Muscle layer of colon (tissue), 2 donors: Measurements from ENCODE around the gene CCDC88A.
"Not testable (repeated sequence)": the region's sequence is repeated elsewhere in the genome, so short reads cannot be mapped to it uniquely, and the experiment has no call there.

Experiments
- H3K27ac ChIP-seq: one replicate; pipeline ENCODE4 v1.7.0; 2013; ENCODE audit warnings: low read depth, mild to moderate bottlenecking, low read length, moderate library complexity
- H3K27me3 ChIP-seq, 2 donors: one replicate each; pipeline ENCODE4 v1.7.0; 2013; ENCODE audit warnings: low read length in 2 of 2, mild to moderate bottlenecking in 2 of 2; ENCODE audit not compliant: insufficient read depth in 2 of 2, control insufficient read depth in 1 of 2
- H3K36me3 ChIP-seq: one replicate; pipeline ENCODE4 v1.7.0; 2013; ENCODE audit warnings: mild to moderate bottlenecking, low read length; ENCODE audit not compliant: insufficient read depth
- H3K4me1 ChIP-seq: one replicate; pipeline ENCODE4 v1.7.0; 2013; ENCODE audit warnings: mild to moderate bottlenecking, low read length; ENCODE audit not compliant: insufficient read depth
- H3K4me3 ChIP-seq, 2 donors: one replicate each; pipeline ENCODE4 v1.7.0; 2013; ENCODE audit warnings: low read length in 2 of 2, low read depth in 1 of 2, mild to moderate bottlenecking in 1 of 2, moderate library complexity in 1 of 2
- H3K9ac ChIP-seq: one replicate; pipeline ENCODE4 v1.7.0; 2013; ENCODE audit warnings: low read length
- H3K9me3 ChIP-seq: one replicate; pipeline ENCODE4 v1.7.0; 2013; ENCODE audit warnings: mild to moderate bottlenecking, low read length
- donor health status: abdominal sarcoma.
- donor health status: Adenocarcinoma of cecum.

Gene CCDC88A

DNA sequence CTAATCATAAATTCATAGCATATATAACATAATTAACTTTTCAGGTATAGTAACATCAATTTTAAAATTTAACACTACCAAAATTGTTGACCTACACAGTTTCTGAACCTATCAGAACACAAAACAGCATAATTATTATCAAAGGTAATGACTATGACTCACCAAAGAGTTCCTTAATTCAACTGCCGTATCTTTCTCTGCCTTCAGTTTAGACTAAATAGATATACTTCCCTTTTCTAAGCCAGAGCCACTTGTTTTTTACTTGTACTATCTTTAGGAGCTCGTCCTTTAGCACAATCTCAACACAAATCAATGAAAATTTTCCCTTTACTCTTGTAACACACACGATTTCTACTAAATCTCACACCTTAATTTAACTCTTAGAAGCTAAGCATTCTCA, 54.4 kb downstream of the CCDC88A start:
- Histone ChIP-seq H3K9ac (no peak overlapping the region), H3K4me3 (no peak overlapping the region), H3K36me3 (no peaks in the 10 kb centered on the region), H3K27me3 (no peaks in the 10 kb centered on the region), H3K9me3 (no peaks in the 10 kb centered on the region), H3K27ac (no peak overlapping the region), H3K4me1 (no peaks in the 10 kb centered on the region)

DNA sequence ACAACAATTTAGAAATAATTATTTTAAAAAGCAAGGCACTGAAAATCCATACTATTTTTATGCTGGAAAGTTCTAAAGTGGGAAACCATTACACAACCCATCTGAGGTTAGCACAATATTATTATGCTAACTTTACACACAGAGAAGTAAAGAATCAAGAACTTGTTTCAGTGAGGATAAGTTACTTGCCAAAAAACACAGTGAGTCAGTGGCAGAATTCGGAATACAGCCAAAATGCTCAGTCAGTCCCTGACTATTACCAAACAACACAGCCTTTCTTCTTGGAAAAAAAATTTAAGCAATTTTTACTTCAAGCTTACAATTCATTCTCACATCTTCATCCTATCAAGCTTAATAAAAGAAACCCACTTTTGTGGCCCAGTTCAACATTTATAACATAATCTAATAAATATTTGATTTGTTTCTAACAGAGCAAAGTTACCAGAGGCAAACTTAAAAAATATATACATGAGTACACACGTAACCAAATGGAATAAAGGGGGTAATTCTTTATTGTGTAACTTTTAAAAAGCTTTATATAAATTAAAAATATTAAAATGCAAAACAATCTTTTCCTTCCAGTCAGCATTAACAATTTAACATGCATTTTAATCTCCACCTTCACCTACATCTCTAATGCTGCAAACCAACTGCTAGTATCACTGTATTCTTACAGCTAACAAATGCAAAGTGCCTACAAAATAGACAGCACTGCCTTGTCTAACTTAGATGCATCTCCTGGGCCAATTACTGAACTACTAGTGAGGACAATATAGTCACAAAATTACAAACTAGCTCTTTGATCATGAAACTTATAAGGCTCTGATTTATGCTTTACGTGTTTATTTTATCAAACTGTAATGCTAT, 55.2 kb downstream of the CCDC88A start:
- H3K4me1 ChIP-seq, result no peaks in the 10 kb centered on the region
- no peaks in the 10 kb centered on the region for H3K9me3 ChIP-seq
- H3K9ac ChIP-seq, result no peak overlapping the region
- H3K4me3 ChIP-seq, result no peak overlapping the region
- H3K36me3 ChIP-seq, result no peaks in the 10 kb centered on the region
- H3K27ac ChIP-seq, result no peak overlapping the region
- H3K27me3 ChIP-seq, result no peaks in the 10 kb centered on the region

- Histone ChIP-seq H3K27me3 (no peaks in the 10 kb centered on the region), H3K4me3 (no peak overlapping the region), H3K9ac (no peak overlapping the region), H3K27ac (no peak overlapping the region), H3K36me3 (no peaks in the 10 kb centered on the region), H3K4me1 (no peaks in the 10 kb centered on the region), H3K9me3 (no peaks in the 10 kb centered on the region)
Observed at GRCh38 chr2:55363636-55364035, 56.0 kb downstream of the CCDC88A start.

- Histone ChIP-seq H3K27me3 (no peaks in the 10 kb centered on the region), H3K9me3 (no peaks in the 10 kb centered on the region), H3K4me3 (no peak overlapping the region), H3K36me3 (no peaks in the 10 kb centered on the region), H3K9ac (no peak overlapping the region), H3K4me1 (no peaks in the 10 kb centered on the region), H3K27ac (no peak overlapping the region)
Observed at GRCh38 chr2:55361465-55362189, 58.0 kb downstream of the CCDC88A start.

GRCh38 chr2:55358451-55358850, 61.2 kb downstream of the CCDC88A start:
- Histone ChIP-seq H3K27ac (no peak overlapping the region), H3K4me3 (no peak overlapping the region), H3K9ac (no peak overlapping the region), H3K27me3 (no peaks in the 10 kb centered on the region), H3K9me3 (no peaks in the 10 kb centered on the region), H3K36me3 (no peaks in the 10 kb centered on the region), H3K4me1 (no peaks in the 10 kb centered on the region)

GRCh38 chr2:55357927-55358326, 61.7 kb downstream of the CCDC88A start:
- no peaks in the 10 kb centered on the region for H3K27me3 ChIP-seq
- H3K4me3 ChIP-seq, result no peak overlapping the region
- H3K4me1 ChIP-seq, result no peaks in the 10 kb centered on the region
- no peak overlapping the region for H3K27ac ChIP-seq
- H3K36me3 ChIP-seq, result no peaks in the 10 kb centered on the region
- H3K9me3 ChIP-seq, result no peaks in the 10 kb centered on the region
- no peak overlapping the region for H3K9ac ChIP-seq

DNA sequence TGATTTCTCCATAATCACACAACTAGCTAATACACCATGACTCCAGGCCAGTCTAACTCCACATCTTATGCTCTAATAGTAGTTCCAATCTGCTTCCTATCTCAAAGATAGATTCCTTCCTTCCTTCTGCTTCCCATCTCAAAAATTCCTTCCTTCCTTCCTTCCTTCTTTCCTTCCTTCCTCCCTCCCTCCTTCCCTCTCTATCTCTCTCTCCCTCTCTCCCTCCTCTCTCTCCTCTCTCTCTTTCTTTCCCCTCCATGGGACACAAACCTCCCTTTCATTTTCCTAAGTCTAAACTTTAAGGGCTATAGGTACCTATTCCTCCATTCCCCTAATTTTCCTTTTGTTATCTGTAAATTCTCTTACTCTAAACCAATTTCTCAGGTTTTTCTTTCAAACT, 62.5 kb downstream of the CCDC88A start:
- Histone ChIP-seq H3K27ac (no peak overlapping the region), H3K4me1 (no peaks in the 10 kb centered on the region), H3K9me3 (no peaks in the 10 kb centered on the region), H3K27me3 (no peaks in the 10 kb centered on the region), H3K36me3 (no peaks in the 10 kb centered on the region), H3K9ac (no peak overlapping the region), H3K4me3 (no peak overlapping the region)

GRCh38 chr2:55356136-55356535, 63.5 kb downstream of the CCDC88A start:
- not testable (repeated sequence) for H3K4me1 ChIP-seq, H3K27me3 ChIP-seq, H3K27ac ChIP-seq, H3K9me3 ChIP-seq, H3K9ac ChIP-seq, H3K4me3 ChIP-seq, H3K36me3 ChIP-seq

DNA sequence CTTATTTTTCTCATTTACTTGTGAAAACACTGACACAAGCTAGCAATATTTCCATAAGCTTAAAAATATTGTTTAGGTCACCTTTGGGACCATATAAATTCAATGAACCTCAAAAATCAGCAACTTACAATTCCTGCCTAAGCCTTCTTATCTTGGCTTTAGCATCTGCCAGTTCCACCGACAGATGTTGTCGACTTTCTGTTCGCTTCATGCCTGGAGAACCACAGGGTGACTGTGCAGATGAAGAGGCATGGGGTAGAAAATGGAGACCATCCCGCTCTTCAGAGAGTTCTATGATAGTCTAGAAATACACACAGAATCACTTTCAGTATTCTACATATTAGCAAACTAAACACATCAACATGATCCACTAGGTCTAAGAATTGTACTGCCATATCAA, 64.2 kb downstream of the CCDC88A start:
- H3K36me3 ChIP-seq, result no peaks in the 10 kb centered on the region
- H3K27ac ChIP-seq, result no peak overlapping the region
- no peak overlapping the region for H3K9ac ChIP-seq
- no peaks in the 10 kb centered on the region for H3K9me3 ChIP-seq
- H3K27me3 ChIP-seq, result no peaks in the 10 kb centered on the region
- H3K4me1 ChIP-seq, result no peaks in the 10 kb centered on the region
- no peak overlapping the region for H3K4me3 ChIP-seq

GRCh38 chr2:55351672-55352071, 68.0 kb downstream of the CCDC88A start:
- Histone ChIP-seq H3K36me3 (no peaks in the 10 kb centered on the region), H3K27ac (no peak overlapping the region), H3K9me3 (no peaks in the 10 kb centered on the region), H3K4me3 (no peak overlapping the region), H3K27me3 (no peaks in the 10 kb centered on the region), H3K4me1 (no peaks in the 10 kb centered on the region), H3K9ac (no peak overlapping the region)

DNA sequence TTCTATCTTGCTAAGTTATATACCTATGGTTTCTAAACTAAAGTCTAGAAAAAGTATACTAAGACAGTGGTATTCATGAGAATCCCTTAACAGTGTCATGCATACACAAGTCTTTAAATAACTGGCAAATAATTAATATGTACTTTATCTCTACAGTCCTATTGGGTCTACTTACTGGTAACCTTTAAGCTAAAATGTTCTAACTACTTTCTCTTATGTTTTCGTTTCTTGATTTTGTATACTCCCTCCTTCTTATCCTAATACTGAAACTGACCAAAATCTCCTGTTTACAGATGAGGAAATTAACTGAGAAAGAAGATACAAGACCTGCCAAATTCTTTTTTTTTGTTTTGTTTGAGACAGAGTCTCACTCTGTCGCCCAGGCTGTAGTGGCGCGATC, 74.6 kb downstream of the CCDC88A start:
- Histone ChIP-seq H3K27ac (no peak overlapping the region), H3K36me3 (peaks cover 4% of the 10 kb centered on the region), H3K9ac (no peak overlapping the region), H3K4me3 (no peak overlapping the region), H3K27me3 (no peaks in the 10 kb centered on the region), H3K4me1 (no peaks in the 10 kb centered on the region), H3K9me3 (no peaks in the 10 kb centered on the region)

GRCh38 chr2:55338268-55338667, 81.4 kb downstream of the CCDC88A start:
- H3K4me1 ChIP-seq, result no peaks in the 10 kb centered on the region
- no peak overlapping the region for H3K9ac ChIP-seq
- H3K27ac ChIP-seq, result no peak overlapping the region
- peaks cover under 1% of the 10 kb centered on the region for H3K36me3 ChIP-seq
- H3K27me3 ChIP-seq, result no peaks in the 10 kb centered on the region
- H3K9me3 ChIP-seq, result no peaks in the 10 kb centered on the region
- H3K4me3 ChIP-seq, result no peak overlapping the region
